GM18498 (cell line): ENCODE data around the gene CIAO2A.
"Not testable (repeated sequence)": the region's sequence is repeated elsewhere in the genome, so short reads cannot be mapped to it uniquely, and the experiment has no call there.

Experiments used
- ATAC-seq: cut with Tn5 transposase; IDR thresholded peaks from one replicate; pipeline ENCODE4 v1.9.1; 2021; ENCODE audit warnings: mild to moderate bottlenecking, moderate library complexity; ENCODE audit not compliant: unreplicated experiment

Gene CIAO2A

DNA sequence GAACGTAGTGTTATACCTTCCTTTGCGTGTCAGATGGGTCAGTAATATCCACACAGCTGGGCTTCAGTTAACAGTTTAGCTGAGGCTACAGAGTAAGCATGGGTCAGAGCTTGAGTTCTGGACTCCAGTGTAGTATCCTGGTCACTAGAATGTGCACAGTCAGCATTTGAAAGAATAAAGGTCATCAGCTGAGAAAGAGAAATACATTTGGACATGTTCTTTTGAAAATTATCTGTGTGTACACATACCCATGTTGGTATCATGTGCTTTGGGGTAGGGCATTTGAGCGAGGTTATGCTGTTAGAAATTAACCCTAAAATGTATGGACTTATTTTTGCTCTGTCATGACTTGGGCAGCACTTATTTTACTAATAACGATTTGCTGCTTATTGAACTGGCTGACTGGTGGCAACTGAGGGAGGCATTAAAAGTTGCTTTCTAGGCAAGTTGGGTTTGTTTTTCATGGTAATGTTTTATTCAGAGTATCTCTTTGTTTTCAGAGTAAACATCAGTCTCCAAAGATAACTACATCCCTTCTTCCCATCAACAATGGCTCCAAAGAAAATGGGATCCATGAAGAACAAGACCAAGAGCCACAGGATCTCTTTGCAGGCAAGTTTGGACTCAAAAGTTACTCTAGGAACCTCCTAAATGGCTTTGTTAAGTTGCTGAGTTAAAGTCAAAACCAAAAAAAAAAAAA is 18.6 kb upstream of the CIAO2A start:
- no peak for ATAC-seq

DNA sequence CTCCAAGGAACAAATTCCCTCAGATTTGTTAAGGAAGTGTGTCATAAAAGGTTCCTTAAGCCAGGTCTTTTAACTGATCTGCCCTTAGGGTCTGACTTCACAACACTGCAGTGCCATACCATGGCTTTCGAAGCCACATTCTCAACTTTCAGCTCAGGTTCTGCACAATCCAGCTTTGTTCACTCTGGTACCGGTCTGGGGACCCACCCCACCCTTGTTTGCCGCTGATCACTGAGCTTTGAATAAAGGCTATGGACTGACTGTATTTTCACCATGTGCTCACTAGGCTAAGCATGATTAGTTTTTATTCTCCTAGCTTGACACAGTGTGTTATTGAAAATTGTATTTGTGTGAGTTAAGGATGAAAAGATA is 18.0 kb upstream of the CIAO2A start:
- ATAC-seq = no peak

DNA sequence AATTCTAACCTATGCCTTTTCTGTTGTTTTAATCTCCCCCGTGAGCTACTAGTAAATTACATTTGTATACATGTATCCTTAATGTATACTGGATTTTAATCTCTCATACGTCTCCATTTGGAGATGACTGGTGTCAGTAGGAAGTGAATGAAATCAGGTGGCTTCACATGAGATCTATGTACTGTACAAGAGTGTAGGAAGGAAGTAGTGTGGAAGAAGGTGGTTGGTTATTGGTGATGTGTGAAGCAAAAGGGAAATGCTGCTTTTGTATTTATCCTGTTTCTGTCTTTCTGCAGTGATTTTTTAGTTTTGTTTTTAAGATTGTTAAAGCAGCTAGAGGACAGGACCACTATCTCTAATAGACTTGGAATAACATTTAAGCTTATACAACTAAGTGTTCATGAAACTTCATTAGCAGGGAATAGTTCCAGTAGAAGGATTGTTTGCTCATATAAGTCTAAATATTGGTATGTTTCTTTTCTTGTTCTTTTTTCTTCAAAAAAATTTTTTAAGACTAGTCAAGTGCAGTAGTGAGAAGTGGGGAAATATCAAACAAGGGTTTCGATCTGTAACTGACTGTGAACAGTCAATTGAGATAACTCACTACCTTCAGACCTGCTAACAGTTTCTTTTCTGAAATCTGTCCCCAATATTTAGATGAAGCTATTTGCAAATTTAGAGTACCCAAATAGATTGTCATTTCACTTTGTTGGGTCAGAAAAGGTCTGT is 17.5 kb upstream of the CIAO2A start:
- ATAC-seq = no peak

DNA sequence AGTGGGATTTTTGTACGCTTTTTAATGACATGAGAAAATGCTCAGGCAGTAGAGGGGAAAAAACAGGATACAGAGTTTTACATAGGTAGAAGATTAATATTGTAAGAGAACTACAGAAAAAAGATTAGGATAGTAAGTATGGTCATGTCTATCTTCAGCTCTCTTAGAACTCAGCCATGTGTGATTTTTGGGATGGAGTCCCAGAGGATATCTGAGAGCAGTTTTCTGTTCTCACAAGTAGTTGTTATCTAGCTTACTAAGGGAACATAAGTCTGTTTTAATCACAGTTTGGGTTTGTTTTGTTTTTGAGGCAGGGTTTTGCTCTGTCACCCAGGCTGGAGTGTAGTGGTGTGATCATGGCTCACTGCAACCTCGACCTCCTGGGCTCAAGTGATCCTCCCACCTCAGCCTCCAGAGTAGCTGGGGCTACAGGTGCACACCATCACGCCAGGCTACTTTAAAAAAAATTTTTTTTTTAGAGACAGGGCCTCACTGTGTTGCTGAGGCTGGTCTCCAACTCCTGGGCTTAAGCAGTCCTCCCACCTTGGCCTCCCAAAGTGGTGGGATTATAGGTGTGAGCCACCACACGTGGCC is 16.6 kb upstream of the CIAO2A start:
- not testable (repeated sequence) for ATAC-seq

DNA sequence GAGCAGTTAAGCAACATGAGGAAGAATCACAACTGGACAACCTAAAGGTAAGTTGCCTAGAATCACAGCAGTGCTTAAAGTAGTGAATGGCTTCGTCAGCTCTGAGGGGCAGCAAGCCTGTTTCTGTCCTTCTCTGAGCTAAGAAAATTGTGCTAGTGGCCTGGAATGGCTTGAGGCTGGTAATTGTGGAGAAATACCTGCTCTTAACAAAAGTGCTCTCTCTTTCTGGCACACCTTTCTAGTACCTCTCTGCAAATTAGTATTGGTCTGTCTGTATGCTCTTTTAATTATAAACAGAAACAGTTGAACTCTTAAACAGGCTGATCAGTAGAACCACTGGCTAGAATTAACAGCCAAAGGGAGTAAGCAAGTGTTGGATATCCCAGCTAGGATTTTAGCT is 13.7 kb upstream of the CIAO2A start:
- ATAC-seq = no peak

DNA sequence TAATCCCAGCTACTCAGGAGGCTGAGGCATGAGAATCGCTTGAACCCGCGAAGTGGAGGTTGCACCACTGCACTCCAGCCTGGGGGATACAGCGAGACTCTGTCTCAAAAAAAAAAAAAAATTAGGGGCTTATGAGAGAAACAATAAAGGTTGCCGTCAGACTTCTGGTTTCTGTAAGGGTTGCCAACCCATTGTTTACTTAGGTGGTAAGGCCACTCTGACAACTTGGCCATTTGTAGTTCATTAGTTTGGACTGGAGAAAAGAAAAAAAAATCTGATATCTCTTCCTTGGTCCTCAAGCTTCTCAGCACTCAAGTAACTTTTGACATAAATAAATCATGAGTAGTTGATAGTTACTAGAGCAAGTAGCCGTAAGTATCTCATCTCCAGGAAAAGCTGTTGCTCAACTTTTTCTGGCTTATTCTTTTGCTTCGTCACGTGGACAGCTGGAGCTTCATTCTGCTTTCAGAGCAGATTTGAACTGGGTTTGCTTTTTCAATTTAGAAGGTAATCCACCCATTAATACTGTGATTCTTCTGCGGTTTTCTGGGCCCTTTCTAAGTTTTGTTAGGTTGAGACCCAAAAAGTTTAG is 11.6 kb upstream of the CIAO2A start:
- no peak for ATAC-seq

DNA sequence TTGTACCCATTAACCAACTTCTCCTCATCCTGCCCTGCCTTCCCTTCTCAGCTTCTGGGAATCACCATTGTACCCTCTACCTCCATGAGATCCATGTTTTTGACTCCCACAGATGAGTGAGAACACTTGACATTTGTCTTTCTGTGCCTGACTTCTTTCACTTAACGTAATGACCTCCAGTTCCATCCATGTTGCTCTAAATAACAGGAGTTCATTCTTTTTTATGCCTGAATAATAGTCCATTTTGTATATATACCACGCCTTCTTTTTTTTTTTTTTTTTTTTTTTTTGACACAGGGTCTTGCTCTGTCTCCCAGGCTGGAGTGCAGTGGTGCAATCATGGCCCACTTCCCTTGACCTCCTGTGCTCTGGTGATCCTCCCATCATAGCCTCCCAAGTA is 8.9 kb upstream of the CIAO2A start:
- no peak for ATAC-seq

DNA sequence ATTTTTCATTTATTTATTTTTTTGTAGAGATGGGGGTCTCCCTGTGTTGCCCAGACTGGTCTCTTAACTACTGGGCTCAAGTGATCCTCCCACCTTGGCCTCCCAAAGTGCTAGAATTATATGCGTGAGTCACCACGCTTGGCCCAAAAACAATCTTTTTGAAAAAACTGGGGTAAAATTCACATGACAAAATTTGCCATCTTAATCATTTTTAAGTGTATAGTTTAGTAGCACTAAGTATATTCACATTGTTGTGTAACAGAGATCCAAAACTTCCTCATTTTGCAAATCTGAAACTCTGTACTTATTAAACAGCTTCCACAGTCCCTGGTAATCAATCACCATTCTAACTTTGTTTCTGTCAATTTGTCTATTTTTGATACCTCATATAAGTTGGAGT is 7.3 kb upstream of the CIAO2A start:
- ATAC-seq = no peak

DNA sequence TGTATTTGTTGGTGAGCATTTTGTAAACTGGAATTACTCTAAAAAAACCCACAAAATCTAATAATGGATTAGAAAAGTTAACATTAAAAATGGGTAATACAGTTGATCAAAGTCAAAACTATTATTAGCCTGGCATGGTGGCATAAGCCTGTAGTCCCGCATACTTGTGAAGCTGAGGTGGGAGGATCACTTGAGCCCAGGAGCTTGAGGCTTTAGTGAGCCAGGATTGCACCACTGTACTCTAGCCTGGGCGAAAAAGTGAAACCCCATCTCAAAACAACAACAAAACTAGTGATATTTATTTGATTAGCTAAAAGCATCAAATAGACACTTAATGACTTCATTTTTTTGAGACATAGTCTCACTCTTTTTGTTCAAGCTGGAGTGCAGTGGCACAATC is 5.7 kb upstream of the CIAO2A start:
- ATAC-seq = no peak

DNA sequence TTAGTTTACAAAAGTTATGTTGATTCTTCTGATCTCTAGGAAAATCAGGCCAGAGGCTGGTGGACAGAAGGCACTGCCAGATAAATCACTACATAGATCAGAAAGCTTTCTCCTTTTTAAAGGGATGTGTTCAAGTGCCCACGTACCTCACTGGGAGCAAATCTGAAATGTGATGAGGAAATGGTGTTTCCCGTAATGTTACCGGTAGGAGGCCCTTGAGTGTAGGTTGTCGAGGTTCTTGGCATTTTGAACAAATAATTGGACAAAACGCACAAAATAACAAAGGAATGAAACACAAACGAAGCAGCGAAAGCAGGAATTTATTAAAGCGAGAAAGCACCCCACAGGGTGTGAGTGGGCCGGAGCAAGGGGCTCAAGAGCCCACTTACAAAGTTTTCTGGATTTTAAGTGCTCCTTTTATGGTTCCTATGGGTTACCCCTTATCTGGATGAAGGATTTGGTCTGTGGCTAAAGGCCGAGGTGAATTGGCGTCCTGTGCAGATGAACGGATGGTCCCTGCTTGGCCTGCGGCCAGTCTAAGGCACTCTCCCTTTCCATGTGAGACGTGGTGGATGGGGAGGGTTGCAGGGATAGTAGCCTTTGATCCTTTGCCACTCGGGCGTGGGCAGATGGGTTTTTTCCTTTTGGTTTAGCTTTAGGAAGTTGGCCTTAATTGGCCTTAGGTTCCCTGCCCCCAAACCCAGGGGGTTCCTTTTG is 3.2 kb upstream of the CIAO2A start:
- ATAC-seq = no peak

DNA sequence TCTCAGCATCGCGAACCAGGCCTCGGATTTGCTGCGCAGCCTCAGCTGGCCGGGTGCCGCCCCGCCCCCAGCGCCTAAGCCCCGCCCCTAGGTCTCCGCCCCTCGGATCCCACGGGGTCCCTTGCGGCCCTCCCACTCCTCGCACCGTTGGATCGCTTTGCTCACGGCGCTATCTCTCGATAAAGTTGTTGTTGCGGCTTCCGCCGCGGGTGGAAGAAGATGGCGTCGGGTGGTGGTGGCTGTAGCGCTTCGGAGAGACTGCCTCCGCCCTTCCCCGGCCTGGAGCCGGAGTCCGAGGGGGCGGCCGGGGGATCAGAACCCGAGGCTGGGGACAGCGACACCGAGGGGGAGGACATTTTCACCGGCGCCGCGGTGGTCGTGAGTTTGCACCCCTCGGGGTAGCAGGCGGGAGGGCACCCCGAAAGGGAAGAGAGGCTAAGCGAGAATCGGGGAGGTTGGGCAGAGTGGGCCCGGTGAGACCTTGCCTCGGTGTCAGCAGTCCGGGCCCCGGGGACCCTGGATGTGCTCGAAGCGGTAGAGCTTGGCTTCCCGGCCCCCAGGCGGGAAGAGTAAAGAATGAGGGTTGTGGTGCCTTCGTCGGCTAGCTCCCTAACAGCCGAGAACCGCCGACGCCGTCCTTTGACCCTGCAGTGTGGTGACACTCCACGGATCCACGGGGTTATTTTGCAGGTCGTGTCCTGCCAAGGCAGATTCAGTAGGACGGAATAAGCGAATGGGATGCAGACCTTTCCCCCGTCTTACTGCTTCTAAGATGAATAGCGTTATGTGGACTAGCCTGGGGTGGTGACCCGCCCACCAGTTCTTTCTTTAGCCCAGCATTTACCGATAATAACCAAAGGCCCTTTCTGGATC is 2.4 kb upstream of the CIAO2A start, which contains the start of gene SNX1:
SNX1 (plus strand) TSS at position 188 of the 873 bp plus-strand sequence; CDS start at position 220, 32 bp downstream.
- ATAC-seq = peak; percentile 49

DNA sequence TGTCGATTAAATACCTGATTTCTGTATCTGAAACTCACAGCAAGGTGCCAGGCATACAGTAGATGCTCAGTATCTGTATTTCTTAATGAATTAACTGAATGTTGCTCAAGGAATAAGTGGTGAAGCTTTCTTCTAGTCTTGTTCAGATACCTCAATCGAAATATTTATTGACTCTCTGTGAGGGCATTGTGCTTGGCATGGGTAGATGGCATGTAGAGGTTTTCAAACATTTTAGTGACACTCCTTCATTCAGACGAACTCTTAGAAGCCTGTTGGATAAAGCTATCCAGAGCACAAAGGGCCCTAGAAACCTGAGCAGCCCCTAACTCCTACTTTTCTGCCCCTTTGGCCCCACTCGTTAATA is 1.8 kb upstream of the CIAO2A start:
- no peak for ATAC-seq

DNA sequence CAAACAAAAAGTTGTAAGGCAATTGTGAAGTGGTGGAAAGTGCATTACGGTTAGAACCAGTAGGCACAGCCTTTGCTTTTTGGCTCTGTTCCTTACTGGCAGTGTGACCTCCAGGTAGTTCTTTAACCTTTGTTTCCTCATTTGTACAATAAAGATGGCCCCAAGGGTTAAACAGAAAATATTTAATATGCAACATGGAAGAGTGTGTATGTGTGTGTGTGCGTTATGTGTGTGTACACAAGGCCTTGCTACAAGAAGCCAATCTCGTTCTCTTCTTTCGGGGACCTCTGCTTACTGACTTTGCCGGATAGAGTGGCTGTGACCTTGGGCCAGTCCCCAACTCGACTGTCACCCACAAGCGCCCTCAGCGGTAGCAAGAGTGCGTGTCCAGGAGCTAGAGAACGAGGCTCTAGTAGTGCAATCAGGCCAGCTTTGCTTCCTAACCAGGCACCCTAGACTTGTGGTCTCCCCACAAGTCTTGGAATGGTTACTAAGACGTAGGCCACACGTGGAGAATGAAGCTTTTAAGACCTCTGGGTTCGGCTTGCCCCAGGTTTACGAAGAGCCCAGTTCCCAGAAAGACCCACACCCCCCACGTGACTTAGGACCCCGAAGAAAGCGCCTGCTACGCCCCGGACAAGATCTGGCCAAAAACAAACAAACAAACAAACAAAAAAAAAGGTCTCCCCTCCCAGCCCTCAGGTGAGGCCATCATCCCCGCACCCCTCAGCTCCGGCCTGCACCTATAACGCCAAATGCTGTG is 593 bp downstream of the CIAO2A start:
- ATAC-seq = peak; percentile 22

DNA sequence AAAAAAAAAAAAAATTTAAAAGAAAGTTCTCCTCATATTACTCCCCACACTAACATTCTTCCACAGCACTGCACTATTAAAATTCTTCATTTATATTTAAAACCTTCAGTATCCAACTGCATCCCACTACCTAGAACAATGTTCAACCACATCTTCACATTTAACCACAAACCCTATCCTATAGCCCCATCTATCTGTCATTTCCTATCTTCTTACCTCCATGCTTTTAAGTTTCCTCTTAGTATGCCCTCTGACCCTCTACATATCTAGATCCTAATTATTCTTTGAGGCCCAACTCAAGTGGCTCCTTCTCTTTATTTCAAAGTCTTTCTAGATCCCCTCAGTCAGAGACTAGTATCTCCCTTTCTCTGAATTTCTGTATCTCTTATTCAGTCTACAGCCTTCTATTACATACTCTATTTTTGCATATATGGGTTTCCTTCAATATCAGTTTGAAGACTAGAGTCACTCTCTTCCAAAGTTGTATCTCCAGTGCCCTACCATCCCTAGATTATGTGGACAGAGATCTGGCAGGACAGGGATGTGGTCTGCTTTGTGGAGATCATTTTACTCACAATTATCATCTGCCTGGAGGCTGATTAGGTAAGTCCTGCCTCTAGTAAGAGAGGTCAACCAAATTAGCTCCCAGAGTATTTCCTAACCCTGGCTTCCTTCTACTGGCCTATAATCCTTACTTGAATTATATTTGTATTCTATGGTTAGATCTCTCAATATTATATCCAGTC is 1.4 kb downstream of the CIAO2A start:
- no peak for ATAC-seq

DNA sequence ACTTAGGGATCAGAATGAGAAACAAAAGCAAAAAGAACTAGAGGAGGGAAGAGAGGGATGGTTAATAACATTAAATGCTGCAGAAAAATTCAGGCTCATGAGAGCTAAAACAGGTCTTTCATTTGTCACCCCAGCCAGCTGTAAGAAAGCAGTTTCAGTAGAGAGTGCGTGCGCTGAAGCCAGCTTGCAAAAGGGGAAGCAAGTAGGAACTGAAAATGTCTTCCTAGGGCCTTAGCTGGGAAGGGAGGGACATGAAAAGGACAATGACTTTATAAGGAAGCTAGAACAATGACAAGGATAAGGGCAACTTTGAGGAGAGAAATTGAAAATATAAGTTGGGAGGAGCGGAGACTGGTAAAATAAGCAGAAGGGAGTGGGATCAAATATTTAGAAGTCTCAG is 3.1 kb downstream of the CIAO2A start:
- no peak for ATAC-seq

DNA sequence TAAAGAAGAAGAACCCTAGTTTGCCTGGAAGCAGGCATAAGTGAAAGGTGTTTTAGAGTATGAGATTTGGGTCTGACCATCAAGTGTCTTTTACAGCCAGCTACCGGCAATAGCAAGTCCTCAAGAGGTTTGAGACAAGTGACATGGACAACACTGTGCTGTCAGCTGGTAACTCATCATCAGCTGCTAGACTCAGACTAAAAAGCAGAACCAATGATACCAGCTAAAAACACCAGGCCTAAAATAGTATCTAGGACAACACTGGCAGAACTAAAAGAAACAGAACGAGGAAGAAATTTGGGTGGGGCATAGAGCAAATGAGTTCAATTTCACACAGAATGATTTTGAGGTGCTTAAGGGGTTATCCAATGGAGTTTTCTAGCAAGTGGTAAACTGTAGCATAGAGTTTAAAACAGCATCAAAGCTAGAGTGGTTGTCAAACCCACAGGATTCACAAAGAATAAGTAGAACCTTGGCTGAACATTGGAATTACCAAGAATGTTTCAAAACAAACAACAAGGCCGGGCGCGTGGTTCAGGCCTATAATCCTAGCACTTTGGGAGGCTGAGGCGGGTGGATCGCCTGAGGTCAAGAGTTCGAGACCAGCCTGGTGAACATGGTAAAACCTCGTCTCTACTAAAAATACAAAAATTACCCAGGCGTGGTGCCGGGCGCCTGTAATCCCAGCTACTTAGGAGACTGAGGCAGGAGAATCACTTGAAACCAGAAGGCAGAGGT is 3.9 kb downstream of the CIAO2A start:
- ATAC-seq = peak; percentile 40

DNA sequence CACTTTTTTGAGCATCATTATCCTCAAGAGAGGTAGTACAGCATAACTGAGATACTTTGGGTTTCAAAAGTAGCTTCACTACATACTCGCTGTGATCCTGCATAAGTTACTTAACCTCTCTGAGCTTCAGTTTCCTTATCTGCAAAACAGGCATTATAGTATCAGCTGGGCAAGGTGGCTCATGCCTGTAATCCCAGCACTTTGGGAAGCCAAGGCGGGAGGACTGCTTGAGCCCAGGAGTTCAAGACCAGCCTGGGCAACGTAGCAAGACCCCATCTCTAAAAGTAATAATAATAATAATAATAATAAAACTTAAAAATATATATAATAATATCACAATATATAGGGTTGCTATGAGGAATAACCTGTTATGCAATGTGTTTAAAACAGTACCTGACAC is 10.9 kb downstream of the CIAO2A start:
- no peak for ATAC-seq

DNA sequence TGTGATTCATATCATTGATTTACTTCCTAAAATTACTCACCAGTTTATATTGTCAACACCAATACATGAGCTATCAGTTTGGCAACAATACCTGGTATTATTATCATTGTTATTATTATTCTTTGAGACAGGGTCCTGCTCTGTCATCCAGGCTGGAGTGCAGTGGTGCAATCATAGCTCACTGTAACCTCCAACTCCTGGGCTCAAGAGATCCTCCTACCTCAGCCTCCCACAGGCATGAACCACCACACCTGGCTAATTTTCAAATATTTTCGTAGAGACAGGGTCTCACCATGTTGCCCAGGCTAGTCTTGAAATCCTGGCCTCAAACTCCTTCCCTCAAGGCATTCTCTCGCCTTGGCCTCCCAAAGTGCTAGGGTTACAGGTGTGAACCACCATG is 20.1 kb downstream of the CIAO2A start:
- not testable (repeated sequence) for ATAC-seq
